Right renal cortex interstitium (tissue), 3 donors: Measurements from ENCODE around the gene GOLGA1. TPM values are rescaled to one million over a fixed set of nuclear protein-coding genes. Genes with fewer than 3 reads are reported as not detected.

Experiments
- DNase-seq, 3 donors: peaks; one replicate each; pipeline ENCODE4 v3.0.0-alpha.2; 2013; ENCODE audit warnings: low read depth in 3 of 3, low spot score in 2 of 3
- polyA plus RNA-seq, 3 donors: library from polyadenylated mRNA; unstranded; fragments of 120-200 nt; gene quantifications; one replicate each; pipeline ENCODE4 v1.2.1, GENCODE V29; 2013; ENCODE audit not compliant: insufficient read length in 3 of 3

The GOLGA1 gene
- polyA plus RNA-seq, 3 donors = 15.0 to 16.8 (median 15.5) TPM

DNA sequence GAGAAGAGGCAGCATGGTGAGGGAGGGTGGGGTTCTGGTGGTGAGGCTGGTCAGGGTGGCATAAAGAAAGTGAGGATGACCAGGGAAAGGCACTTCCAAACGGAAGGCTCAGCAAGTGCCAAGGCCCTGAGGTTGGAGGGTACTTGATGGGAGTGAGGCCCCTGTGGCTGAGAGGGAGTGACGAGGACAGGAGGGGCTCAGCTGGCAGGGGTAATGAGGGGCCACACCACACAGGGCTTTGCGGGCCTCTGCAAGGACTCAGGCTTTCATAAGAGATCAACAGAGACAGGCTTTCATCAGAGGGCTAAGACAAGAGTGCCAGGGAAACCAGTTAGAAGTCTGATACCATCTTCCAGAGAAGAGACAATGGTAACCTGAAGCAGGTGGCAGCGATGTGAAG is 55.3 kb downstream of the GOLGA1 start:
- no peak for DNase-seq

DNA sequence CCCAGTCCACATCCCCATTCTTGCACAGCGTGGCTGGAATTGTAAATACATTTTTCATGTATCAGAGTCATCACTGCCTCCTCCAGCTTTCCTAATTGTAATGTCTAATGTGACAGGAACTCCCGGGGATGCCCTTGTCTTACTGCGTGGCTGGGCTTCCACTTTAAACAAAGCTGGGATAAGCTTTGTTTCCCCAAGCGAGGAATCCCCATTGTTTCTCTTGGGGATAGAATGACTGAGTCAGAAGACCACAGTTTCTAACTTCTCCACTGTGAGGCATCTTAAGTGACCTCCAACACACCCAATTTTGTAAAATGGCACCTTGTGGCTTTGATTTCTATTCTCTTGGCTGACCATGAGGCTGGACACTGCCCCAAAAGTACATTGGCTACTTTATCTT is 56.5 kb downstream of the GOLGA1 start:
- no peak for DNase-seq

DNA sequence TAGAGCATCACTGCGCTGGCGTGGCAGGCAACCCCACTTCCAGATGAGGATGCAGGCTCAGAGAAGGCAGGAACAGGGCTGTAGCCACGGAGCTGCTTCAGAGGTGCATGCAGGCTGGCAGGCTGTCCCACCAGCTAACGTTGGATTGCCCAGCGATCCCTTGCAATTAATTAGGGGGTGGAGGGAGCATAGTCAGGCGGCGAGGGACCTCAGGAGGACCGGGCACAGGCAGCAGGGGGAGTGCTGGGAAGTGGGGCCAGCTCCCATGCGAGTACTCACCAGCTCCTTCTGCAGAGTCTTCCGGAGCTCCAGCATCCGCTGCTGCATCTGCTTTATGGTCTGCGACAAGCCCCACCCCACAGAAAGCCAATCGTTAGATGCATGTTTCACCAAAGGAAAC is 58.7 kb downstream of the GOLGA1 start:
- DNase-seq = no peak

DNA sequence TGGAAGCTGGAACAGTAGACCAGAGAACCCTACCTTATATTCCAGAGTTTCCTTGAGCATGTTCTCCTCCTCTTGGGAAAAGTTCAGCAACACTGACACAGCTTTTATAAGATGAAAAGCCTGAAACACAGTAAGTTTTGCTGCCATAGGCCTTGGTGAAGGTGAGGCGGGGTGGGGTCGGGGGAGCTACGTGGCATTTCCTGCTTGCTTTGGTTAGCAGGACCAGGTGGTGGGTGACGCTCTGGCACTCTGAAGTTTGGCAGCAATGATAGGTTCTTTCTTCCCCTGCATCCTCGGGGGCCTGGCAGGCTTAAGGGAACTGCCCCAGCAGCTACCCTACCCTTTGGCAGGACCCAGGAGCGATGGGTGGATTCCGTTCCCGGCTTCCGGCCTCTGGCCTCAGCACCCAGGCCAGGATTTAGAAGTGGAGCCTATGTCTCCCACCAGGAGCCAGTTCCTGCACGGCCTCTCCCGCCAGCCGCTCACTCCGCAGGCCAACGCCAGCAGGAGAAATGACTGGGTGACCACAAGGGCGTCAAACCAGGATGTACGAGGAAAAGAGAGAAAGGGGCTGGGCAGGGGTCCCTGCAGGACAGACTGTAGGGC is 59.6 kb downstream of the GOLGA1 start:
- DNase-seq = no peak

DNA sequence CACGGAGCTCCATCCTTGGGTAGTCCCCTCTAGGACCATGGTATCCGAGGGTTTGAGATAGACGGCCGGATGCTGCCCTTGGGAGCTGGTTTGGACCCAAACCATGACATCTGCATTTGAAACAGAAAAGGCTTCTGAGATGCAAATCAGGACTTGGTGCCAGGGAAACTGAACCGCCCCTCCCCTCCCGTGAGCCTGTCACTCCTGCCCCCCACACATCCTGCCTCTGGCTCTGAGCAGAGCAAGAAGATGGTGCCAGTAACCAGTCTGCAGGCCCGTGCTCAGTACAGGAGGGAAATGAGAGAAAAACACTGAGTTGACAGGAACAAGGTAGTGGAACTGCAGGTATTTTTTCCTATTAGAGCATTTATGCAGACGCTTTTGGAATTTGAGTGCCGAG is 60.4 kb downstream of the GOLGA1 start:
- DNase-seq = no peak

DNA sequence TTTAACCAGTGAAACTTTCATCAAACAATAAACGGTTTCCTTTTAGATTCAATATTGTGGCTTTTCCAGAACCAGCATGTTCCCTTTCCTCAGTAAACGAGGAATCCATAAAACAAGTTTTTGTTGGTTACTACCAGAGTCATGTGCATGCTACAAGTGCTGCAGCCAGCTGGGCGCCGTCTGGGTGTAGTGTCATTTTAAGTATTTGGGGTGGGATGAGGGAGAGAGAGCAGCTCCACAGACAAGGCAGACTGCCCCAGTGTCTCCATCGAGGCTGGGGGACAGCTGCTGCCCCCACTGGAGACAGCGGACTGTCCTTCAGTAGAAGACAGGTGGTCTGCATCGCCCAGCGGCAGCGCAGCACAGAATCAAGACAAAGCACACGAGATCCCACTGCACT is 61.7 kb downstream of the GOLGA1 start:
- DNase-seq = no peak

DNA sequence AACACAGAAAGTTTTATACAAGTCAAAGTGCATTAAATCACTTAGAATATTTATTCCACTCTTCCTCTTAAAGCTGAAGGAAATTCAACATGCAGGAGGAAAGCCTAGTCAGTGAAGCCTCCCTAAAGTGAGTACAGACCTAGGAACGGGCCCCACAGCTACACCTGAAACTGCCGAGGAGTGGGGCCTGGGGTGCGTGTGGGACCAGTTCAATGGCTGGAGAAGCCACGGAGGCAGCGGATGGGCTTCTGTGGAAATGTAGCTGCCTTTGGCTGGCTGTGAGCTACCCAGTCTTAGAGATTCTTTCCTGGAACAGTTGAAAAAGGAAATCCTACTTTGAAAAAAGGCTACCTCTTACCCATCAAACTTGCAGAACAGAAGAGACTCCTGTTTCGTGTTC is 62.4 kb downstream of the GOLGA1 start:
- no peak for DNase-seq

DNA sequence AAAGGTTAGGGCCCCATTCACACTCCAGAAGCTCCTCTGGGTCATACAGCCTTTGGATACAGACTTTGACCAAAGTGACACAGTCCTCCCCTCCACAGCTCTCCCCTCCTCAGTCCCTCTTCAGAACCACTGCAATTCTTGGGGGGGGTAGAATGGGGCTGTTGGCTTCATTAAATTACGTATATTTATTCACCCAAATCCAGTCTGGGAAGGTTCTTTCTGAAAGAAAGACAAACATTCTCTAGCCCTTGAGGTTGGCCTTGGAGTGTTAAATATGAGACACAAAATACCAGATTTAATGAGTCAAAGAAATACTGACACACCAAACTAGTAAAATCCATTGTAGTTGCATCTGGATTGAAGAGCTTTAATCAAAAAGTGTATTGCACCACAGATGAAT is 62.9 kb downstream of the GOLGA1 start:
- no peak for DNase-seq

DNA sequence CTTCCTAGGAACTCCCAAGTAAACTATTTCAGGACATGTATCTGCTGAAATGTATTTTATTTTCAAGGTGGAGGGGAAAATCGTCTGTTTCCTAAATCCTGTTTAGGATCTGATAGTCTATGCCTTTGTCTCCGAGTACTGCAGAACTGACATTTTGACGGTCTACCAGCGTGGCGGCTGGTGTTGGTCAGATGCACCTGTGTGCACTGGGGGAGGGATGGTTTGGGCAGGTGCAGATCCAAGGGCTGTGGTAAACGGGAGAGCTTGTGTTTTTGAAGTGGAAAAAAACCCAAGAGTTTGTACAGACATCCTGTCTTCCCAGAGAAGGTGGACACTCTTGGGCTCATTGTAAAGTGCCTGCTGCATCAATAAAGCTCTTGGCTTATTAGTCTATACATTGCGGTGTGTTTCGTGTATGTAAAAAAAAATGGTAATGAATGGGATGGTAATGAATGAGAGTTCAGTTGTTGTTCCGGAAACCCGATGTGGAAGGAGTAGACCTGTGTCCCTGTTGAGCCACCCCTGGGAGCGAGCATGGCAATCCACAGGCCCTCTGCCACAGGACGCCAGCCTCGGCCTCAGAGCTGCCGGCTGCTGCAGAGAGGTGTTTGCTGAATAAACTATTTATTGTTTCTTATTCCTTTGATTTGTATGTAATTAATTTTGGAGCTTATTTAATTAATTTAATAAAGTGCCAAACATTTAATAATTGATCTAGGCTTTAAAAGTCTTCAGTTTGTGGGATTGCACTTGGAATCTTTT is 63.7 kb downstream of the GOLGA1 start:
- no peak for DNase-seq

DNA sequence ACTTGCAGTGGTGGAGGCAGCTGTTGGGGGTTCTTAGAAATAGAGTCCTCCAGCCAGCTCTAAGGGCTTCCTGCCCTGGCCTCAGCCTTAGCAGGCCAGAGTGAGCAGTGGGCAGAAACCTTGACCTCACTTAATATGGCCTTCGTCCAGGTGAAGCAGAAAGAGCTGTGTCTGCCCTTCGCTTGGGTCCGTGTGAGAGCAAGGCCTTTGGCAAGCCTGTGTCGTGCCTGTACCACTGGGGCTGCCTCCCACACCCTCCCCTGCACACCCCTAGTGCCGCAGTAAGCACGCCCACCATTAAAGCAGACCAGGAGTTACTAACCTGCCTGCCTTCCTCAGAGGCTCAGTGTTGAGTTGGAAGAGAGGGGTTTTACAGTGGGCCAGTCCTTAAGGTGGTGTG is 65.4 kb downstream of the GOLGA1 start:
- DNase-seq = no peak

DNA sequence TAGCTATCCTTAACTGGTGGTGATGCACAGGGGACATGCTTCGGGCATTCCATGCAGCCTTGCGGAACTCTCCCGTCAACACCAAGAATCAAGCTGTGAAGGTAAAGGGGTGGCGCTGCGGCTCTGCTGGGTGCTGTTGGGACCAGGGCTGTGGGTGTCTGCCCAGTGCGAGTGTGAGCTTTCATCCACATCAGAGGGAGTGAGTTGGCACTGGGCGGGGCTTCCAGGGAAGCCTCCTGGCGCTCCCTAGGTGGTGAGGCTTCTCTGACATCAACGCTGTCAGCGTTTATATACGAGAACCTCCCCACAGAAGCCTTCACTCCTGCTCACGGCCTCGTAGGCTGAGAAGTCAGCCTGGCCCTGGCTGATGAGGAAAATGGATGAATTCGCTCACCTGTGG is 67.2 kb downstream of the GOLGA1 start:
- no peak for DNase-seq

DNA sequence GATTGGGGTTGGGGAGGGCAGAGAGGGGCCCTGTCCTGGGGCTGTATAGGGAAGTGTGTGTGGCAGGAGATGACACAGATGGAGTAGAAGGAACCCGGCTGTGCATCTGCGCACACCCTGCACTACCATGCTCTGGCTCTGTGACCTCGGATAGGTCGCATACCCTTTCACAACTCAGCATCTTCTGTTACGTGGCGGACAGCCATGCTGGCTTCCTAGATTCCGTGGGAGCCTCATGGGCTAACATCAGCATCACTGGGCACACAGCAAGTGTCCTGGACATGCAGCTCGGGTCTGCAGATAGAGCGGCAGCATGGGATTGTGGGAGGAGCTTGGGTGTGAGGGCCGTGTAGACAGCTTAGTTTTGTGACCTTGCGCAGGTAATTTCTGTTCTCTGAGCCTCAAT is 69.7 kb downstream of the GOLGA1 start:
- no peak for DNase-seq

DNA sequence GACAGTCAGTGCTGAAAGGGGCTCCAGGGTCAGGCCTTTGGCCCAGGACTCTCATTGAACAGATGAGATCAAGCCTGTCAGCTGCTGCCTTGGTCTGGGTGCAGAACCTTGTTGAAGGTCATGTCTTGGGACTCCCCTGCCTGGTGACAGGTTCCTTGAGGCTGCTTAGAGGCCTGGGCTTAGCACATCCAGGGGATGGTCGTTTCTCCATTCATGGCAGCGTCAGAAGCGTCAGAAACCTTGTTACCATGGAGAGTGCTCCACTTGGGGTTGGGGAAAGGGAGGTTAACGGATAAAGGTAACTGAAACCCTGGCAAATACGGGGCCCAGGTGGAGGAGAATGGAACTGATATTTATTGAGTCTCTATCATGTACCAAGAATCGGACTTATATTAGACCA is 70.2 kb downstream of the GOLGA1 start:
- DNase-seq = no peak

DNA sequence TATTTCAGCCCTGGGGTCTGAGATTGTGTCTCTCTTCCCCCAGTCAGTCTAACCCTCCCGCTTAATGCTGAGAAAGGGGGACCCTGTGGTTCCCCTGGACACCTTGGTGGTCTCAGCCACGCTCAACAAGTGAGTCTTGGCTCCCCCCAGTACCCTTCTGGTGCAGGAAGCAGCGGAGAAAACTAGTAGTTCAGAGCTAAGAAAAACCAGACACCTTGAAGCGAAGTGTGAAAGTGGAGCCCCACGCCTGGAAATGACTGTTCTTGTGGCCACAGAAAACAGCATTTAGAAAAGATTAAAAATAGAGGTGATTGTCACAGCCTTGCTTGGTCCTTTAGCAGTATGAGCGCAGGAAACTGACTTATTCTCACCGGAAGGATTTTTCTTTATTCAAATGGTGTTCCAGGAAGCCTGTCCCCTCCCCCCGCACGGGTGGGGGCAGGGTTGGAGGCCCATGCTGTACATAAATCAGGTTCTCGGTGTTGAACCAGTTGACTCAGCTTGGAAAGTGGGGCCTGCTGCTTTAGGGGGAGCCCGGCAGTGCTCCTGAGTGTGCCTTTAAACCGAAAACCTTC is 70.8 kb downstream of the GOLGA1 start:
- no peak for DNase-seq

DNA sequence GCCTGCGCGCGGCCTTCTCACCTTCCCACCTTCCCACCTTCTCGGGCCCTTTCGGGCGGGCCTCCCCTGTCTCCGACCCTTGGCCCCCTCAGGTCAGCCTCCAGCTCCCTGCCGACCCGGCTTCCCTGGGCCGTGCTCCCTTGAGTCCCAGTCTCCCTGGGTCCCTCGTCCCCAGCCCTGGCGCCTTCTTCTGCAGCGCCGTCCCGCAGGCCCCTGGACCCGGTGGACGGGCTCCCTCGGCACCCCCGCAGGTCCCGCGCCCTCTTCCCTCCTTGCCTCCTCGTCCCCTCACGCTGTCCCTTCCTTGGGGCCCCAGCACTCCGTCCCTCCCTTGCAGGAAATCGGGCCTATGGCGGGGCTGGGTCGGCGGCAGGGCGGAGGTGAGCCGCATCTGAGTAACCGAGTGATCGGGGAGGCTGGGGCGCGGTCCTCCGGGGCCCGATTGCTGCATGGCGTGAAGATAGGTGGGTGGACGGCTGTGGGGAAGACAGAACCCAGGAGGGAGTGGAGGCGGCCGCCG is 71.4 kb downstream of the GOLGA1 start:
- DNase-seq = no peak

DNA sequence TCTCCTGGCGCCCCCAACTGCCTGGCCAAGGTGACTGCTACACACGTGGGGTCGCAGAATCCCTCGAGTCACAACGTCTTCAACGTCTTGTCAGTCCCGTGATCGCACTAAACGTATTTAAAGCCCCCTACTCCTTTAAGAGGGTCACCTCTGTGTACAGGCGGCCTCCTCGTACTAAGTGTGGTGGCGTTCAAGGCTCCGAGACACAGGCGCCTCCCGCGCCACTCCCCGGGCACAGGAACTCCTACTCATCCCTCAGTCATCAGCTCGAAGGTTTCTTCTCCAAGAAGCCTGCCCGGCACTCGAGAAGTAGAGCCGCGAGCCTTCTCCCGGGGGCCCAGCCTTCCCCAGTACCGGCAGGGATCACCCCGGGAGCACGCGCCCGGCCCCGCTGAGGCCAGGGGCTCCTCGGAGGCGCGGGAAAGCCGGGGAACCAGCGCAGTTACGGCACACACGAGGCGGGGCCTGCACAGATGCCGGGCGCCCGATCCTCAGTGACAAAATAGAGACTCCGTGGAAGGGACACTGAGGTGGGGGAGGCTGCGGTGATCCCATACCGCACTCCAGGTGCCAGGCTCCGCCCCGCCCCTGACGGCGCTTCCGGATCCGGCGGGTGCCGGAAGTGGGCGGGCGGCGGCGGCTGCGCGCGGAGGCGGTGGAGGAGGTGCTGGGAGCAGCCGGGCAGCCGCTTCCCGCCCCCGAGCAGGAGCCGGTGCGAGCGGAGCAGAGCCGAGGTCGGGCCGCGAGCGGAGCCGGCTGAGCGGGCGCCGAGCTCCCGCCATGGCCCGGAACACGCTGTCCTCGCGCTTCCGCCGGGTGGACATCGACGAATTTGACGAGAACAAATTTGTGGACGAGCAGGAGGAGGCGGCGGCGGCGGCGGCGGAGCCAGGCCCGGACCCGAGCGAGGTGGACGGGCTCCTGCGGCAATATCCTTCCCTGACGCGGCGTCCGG is 72.1 kb downstream of the GOLGA1 start:
- DNase-seq = peak in 1 of 3 donors; percentile 57

DNA sequence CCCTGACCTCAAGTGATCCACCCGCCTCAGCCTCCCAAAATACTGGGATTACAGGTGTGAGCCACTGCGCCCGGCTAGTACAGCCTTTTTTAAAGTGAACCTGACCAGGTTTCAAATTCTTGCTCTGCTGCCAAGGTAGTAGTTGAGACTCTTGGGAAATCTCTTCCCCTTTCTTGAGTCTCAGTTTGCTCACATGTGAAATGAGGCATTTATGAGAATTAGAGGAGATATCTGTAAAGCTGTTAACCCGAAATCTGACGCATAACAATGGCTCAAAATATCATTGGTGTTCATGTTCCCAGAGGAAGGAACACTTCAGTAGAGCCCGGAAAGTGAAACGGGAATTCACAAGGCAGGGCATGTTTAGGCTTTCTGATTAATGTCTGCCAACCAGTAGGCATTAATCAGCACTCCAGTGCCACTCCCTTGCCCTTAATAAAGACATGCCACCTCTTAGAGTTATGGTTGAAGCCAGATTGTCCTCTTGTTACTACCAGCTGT is 77.5 kb downstream of the GOLGA1 start:
- DNase-seq = no peak

DNA sequence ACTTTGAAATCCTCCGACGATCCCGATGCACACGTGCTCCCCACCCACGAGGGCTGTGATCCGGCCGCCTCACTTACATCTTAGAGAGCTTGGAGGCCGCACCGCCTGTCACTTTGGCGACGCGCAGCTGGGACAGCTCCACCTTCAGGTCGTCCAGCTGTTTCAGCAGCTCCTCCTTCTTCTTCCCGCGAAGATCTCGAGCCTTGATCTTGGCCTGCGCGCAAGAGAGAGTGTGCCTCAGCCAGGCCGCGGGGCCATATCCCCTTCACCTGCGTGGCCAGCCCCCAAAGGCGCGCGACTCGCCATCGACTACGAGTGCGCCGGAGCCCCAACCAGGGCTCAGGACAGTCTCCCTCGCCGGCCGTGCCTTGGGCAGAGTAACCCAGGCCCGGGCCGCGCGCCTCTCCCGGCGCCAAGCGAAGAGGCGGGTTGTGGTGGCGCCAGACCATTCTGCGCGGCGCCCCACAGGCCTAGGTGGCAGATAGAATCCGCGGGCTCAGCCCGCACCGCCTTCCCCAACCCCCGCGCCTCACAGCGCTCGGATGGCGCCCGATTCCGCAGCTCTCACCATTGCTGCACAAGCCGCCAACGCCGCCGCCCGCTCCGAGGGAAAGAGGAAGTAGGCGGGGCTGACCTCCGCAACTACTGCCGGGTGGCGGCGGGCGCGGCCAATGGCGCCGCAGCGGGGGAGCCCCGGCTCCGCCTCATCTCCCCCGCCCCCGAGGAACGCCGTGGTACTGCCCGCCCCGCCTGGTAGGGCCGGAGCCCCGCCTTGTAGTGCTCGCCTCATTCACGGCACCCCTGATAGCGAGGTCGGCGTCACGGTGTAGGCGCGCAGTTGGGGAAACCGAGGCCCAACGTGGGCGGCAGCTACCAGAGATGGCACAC is 79.3 kb downstream of the GOLGA1 start, which contains the start of the genes ARPC5L and RPL35:
Gene ARPC5L (plus strand): TSS at position 789 of the 888 bp plus-strand sequence. CDS start 7,161 bp downstream, outside the sequence.
Gene RPL35 (minus strand): TSS at position 616 of the 888 bp plus-strand sequence. CDS start 45 bp downstream, at position 571.
- peak; percentile 77 to 89 (median 82) for DNase-seq

DNA sequence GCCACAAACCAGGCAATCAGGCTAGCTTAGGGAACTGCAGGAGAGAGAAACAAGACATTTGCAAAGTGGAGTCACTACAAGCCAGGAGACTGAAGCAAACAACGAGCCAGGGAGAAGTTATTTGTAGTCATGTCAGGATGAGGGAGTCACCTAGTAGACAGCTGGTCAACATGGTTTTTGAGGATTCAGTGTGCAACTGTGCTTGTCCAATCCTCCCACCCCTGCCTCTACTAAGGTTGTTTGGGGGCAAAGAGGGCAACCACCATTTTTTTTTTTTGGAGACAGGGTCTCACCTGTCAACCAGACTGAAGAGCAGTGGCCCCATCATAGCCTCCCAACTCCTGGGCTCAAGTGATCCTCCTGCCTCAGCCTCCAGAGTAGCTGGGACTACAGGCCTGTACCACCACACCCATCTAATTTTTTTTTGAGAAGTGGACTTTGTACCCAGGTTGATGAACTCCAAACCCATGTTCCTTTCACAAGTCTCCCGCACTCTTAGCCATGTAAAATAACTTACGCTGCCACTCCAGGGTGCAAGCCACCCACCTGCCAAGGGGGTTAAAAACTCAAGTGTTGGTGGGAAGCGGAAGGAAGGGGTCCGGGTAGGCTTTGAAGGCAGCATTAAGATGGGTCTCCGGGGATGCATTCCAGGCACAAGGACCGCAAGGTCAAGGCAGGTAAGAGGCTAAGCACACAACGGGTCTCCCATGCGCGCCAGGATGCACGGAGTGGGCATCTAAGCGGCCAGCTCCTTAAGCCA is 80.1 kb downstream of the GOLGA1 start:
- no peak for DNase-seq
